HepG2 (cell line): Measurements from ENCODE around the gene ALG10B. TPM values are rescaled to one million over a fixed set of nuclear protein-coding genes. Genes with fewer than 3 reads are reported as not detected.

Source experiments
- ATAC-seq: fragments of 200-7000 bp; cut with Tn5 transposase; 3 replicates; pipeline ENCODE4 v1.9.1; 2020; ENCODE audit warnings: mild to moderate bottlenecking, moderate library complexity
- BruUV-seq: library from RNA; stranded (reverse); fragments of 400-500 nt; replicated peaks from 2 replicates; lab custom pipeline; 2021; lab: Mats Ljungman, UMichigan
- CTCF ChIA-PET: fragments of 300-600 bp; formaldehyde crosslinking; extraction: SDS; loops from one replicate; lab custom pipeline; 2021; ENCODE audit warnings: low total read pairs, inconsistent platforms, low intra/inter-chr PET ratio; lab: Yijun Ruan, JAX
- POLR2A ChIA-PET: fragments of 350-600 bp; sonication (Branson Sonifier 250); formaldehyde crosslinking; loops from one replicate; lab custom pipeline; 2020; ENCODE audit warnings: antibody characterized with exemption, inconsistent platforms; lab: Yijun Ruan, JAX
- DNase-seq: peaks from one replicate; pipeline ENCODE4 v3.0.0-alpha.2; 2015; ENCODE audit warnings: low spot score
- FAIRE-seq: peaks from 3 replicates; lab custom pipeline; 2011; peaks lifted over from hg19 to GRCh38; lab: Jason Lieb, UNC
- H2AFZ ChIP-seq: one replicate; pipeline ENCODE4 v1.6.1; 2011; ENCODE audit warnings: low read length, inconsistent platforms
- H3K27ac ChIP-seq: fragments of 300-600 bp; 3 replicates; pipeline ENCODE4 v1.8.0; 2011; ENCODE audit warnings: mixed run types, mild to moderate bottlenecking, mixed read lengths, low read length, inconsistent platforms; ENCODE audit not compliant: insufficient read depth; ENCODE audit errors: extremely low read length
- H3K27me3 ChIP-seq, 2 experiments: fragments of 200-600 bp in 1 of 2; 2 replicates in 1 of 2; 3 replicates in 1 of 2; pipeline versions ENCODE4 v1.6.0 to v1.8.0; 2011; ENCODE audit warnings: low read length in 2 of 2, mild to moderate bottlenecking in 2 of 2, moderate library complexity in 2 of 2, inconsistent platforms in 1 of 2; ENCODE audit not compliant: insufficient read depth in 2 of 2, control insufficient read depth in 1 of 2
- H3K36me3 ChIP-seq, 2 experiments: fragments of 200-600 bp in 1 of 2; replicated peaks in 1 of 2; 2 replicates in 1 of 2; 3 replicates in 1 of 2; pipeline versions ENCODE4 v1.5.1 to v1.8.0; 2011; ENCODE audit warnings: low read length in 2 of 2, inconsistent platforms in 1 of 2; ENCODE audit not compliant: insufficient read depth in 2 of 2, control insufficient read depth in 1 of 2
- H3K4me1 ChIP-seq: 2 replicates; pipeline ENCODE4 v1.5.1; 2012; ENCODE audit warnings: low read length, inconsistent platforms; ENCODE audit not compliant: insufficient read depth
- H3K4me2 ChIP-seq: 2 replicates; pipeline ENCODE4 v1.6.0; 2011; ENCODE audit warnings: low read depth, low read length, inconsistent platforms
- H3K4me3 ChIP-seq, 3 experiments: fragments of 200-600 bp in 1 of 3; sonication (generic), shearing (Covaris generic) in 1 of 3; replicated peaks in 1 of 3; 2 replicates each; pipeline ENCODE4 v1.5.1; 2011 to 2016; ENCODE audit warnings: low read length in 3 of 3, inconsistent platforms in 2 of 3, low read depth in 2 of 3, mild to moderate bottlenecking in 2 of 3, control low read depth in 1 of 3, mixed read lengths in 1 of 3; ENCODE audit not compliant: insufficient read depth in 1 of 3
- H3K79me2 ChIP-seq: one replicate; pipeline ENCODE4 v1.6.1; 2011; ENCODE audit warnings: low read length, inconsistent platforms; ENCODE audit not compliant: insufficient read depth
- H3K9ac ChIP-seq: 2 replicates; pipeline ENCODE4 v1.6.0; 2011; ENCODE audit warnings: mild to moderate bottlenecking, low read depth, low read length, inconsistent platforms; ENCODE audit not compliant: insufficient read depth
- H3K9me3 ChIP-seq: 2 replicates; pipeline ENCODE4 v1.5.1; 2012; ENCODE audit warnings: mild to moderate bottlenecking, low read length
- H4K20me1 ChIP-seq: 2 replicates; pipeline ENCODE4 v1.6.0; 2011; ENCODE audit warnings: inconsistent platforms, mild to moderate bottlenecking, low read length, moderate library complexity; ENCODE audit not compliant: insufficient read depth
- AFF4 ChIP-seq: sonication (generic); formaldehyde crosslinking; IDR thresholded peaks from 2 replicates; pipeline ENCODE4 v1.4.0; 2020; ENCODE audit warnings: missing genetic modification reagents
- FIP1L1 ChIP-seq: fragments of 200-400 bp; formaldehyde crosslinking; IDR thresholded peaks from 2 replicates; pipeline ENCODE4 v1.6.1; 2018; ENCODE audit warnings: low read depth, mild to moderate bottlenecking, low read length, moderate library complexity, borderline replicate concordance; ENCODE audit not compliant: insufficient read depth
- FOXK1 ChIP-seq: sonication (generic); formaldehyde crosslinking; IDR thresholded peaks from 2 replicates; pipeline ENCODE4 v1.4.0; 2020; ENCODE audit warnings: low read depth, missing genetic modification reagents, borderline replicate concordance
- HNRNPK ChIP-seq: fragments of 200-400 bp; formaldehyde crosslinking; IDR thresholded peaks from 2 replicates; pipeline ENCODE4 v1.6.1; 2018; ENCODE audit warnings: low read length, low read depth, moderate library complexity, mild to moderate bottlenecking; ENCODE audit not compliant: poor library complexity, severe bottlenecking
- HOXA9 ChIP-seq: sonication (generic); formaldehyde crosslinking; IDR thresholded peaks from 2 replicates; pipeline ENCODE4 v1.8.1; 2022; ENCODE audit warnings: missing genetic modification reagents, mild to moderate bottlenecking, moderate library complexity, borderline replicate concordance
- IRF2 ChIP-seq: IDR thresholded peaks from 2 replicates; pipeline ENCODE4 v1.6.1; 2018; ENCODE audit warnings: missing genetic modification reagents, missing compliant biosample characterization
- KAT7 ChIP-seq: IDR thresholded peaks from 2 replicates; pipeline ENCODE4 v1.6.1; 2018; ENCODE audit warnings: borderline replicate concordance, missing compliant biosample characterization
- KLF11 ChIP-seq: IDR thresholded peaks from 2 replicates; pipeline ENCODE4 v1.6.1; 2016; ENCODE audit warnings: missing compliant biosample characterization
- MXD4 ChIP-seq: IDR thresholded peaks from 2 replicates; pipeline ENCODE4 v1.6.1; 2016; ENCODE audit warnings: mild to moderate bottlenecking, missing biosample characterization, missing genetic modification reagents
- RCOR2 ChIP-seq: IDR thresholded peaks from 2 replicates; pipeline ENCODE4 v1.6.1; 2016; ENCODE audit warnings: missing biosample characterization, missing genetic modification reagents
- SIX4 ChIP-seq: sonication (generic); formaldehyde crosslinking; IDR thresholded peaks from 2 replicates; pipeline ENCODE4 v1.4.0; 2020; ENCODE audit warnings: missing genetic modification reagents
- SP140L ChIP-seq: sonication (generic); formaldehyde crosslinking; IDR thresholded peaks from 2 replicates; pipeline ENCODE4 v1.4.0; 2020; ENCODE audit warnings: missing genetic modification reagents, borderline replicate concordance
- TBL1XR1 ChIP-seq: fragments of 150-350 bp; IDR thresholded peaks from 2 replicates; pipeline ENCODE4 v1.6.1; 2014; ENCODE audit warnings: borderline replicate concordance, low read length; ENCODE audit not compliant: partially characterized antibody
- ZBTB2 ChIP-seq: sonication (generic); formaldehyde crosslinking; IDR thresholded peaks from 2 replicates; pipeline ENCODE4 v1.8.0; 2022; ENCODE audit warnings: low read depth, missing genetic modification reagents
- ZBTB4 ChIP-seq: sonication (generic); formaldehyde crosslinking; IDR thresholded peaks from 2 replicates; pipeline ENCODE4 v1.4.0; 2020; ENCODE audit warnings: missing genetic modification reagents, mild to moderate bottlenecking, borderline replicate concordance
- ZNF746 ChIP-seq: sonication (generic); formaldehyde crosslinking; IDR thresholded peaks from 2 replicates; pipeline ENCODE4 v1.8.0; 2022; ENCODE audit warnings: mild to moderate bottlenecking, missing genetic modification reagents
- WGBS: methylation state at CpG from one replicate; pipeline ENCODE4 v1.1.6; 2017; ENCODE audit warnings: low lambda C conversion rate; 5-methylcytosine and 5-hydroxymethylcytosine counted together
- in situ Hi-C: cut with HindIII; loops from 2 replicates; pipeline ENCODE4 v1.10.0; 2017; ENCODE audit warnings: low pct_unique_long_range_greater_than_20kb; ENCODE audit not compliant: extremely low pct_ligation_motif_present
- intact Hi-C: fragments of 100-400 bp; cut with micrococcal nuclease; formaldehyde crosslinking; loops from one replicate; pipeline ENCODE4 v1.10.0; 2022; ENCODE audit not compliant: unreplicated experiment
- polyA plus RNA-seq, 8 experiments: library from polyadenylated mRNA; depleted of rRNA in 3 of 8; stranded (reverse) in 7 of 8; unstranded in 1 of 8; fragments of >200 nt; fragmentation: Illumina TruSeq in 4 of 8; extraction: Trizol in 4 of 8; gene quantifications; 2 replicates each; pipeline versions ENCODE4 v1.2.1 to v1.2.3, GENCODE V29; 2011 to 2016; ENCODE audit warnings: low read depth in 4 of 8, missing spikeins in 1 of 8, mixed read lengths in 1 of 8; ENCODE audit not compliant: insufficient read depth in 1 of 8
- total RNA-seq, 5 experiments: library from RNA; depleted of rRNA; stranded (reverse); fragments of >200 nt; fragmentation: Illumina TruSeq; extraction: Trizol; gene quantifications; 2 replicates each; pipeline ENCODE4 v1.2.3, GENCODE V29; 2016; ENCODE audit warnings: low read depth in 1 of 5

The ALG10B gene
- total and polyA plus RNA-seq, 2 of the 13 experiments (the other 11 are each of a cell fraction or from before 2014, with no cell fraction given) = 3.3 to 9.3 TPM

- ChIA-PET CTCF (no interaction called here), POLR2A (no interaction called here)
- FAIRE-seq (no peak), ATAC-seq (no peak), DNase-seq (no peak)
- no peak overlapping the region for H3K4me2 ChIP-seq
- TF ChIP-seq FIP1L1 = no peak
- TF ChIP-seq HOXA9 (CRISPR knock-in tag) = no peak
- TF ChIP-seq TBL1XR1 = no peak
- no peak for TF ChIP-seq IRF2 (CRISPR knock-in tag)
- TF ChIP-seq ZBTB4 (CRISPR knock-in tag) = no peak
- TF ChIP-seq SIX4 (CRISPR knock-in tag) = no peak
- TF ChIP-seq SP140L (CRISPR knock-in tag) = no peak
- no peak for TF ChIP-seq KAT7 (CRISPR knock-in tag)
- no peak for TF ChIP-seq ZNF746 (CRISPR knock-in tag)
- no peak for TF ChIP-seq MXD4 (CRISPR knock-in tag)
- no peak for TF ChIP-seq FOXK1 (CRISPR knock-in tag)
- no peak for TF ChIP-seq KLF11 (CRISPR knock-in tag)
- TF ChIP-seq HNRNPK = no peak
- TF ChIP-seq ZBTB2 (CRISPR knock-in tag) = no peak
- TF ChIP-seq RCOR2 (CRISPR knock-in tag) = no peak
- no peak for TF ChIP-seq AFF4 (CRISPR knock-in tag)
- no peak overlapping the region for H2AFZ ChIP-seq
- no peaks in the 10 kb centered on the region for H4K20me1 ChIP-seq
- 0 out of 2 replicates have a peak, but pooled peaks cover 6% of the 10 kb centered on the region for H3K9me3 ChIP-seq
- BruUV-seq = no TSS peak
- 10% methylated on average over 3 of the region's 3 CpGs for WGBS
- no peaks in the 10 kb centered on the region for H3K27me3 ChIP-seq
- H3K27ac ChIP-seq = no peak overlapping the region
- no peak overlapping the region for H3K9ac ChIP-seq
- H3K36me3 ChIP-seq = no peaks in the 10 kb centered on the region
- intact Hi-C loops = no loop called here
- no peaks in the 10 kb centered on the region for H3K79me2 ChIP-seq
- H3K4me1 ChIP-seq = no peaks in the 10 kb centered on the region
- H3K4me3 ChIP-seq = no peak overlapping the region
- in situ Hi-C loops = loop anchor here (25.0 kb wide), 3 partner anchors 570 to 920 kb away; partner anchors contain the start of gene CPNE8
These were observed 25.9 kb downstream of the ALG10B start for GRCh38 chr12:38342444-38342843.
